MM.1S (cell line): ENCODE results near the gene TMEM82.

Experiments
- DNase-seq: peaks from one replicate; pipeline ENCODE4 v3.0.0-alpha.2; 2015
- H2AFZ ChIP-seq: fragments of 300-600 bp; sonication (generic); 2 replicates; pipeline ENCODE4 v1.6.0; 2016; ENCODE audit warnings: antibody characterized with exemption, low read length
- H3F3A ChIP-seq: fragments of 300-600 bp; sonication (generic); 2 replicates; pipeline ENCODE4 v1.6.1; 2016; ENCODE audit warnings: mild to moderate bottlenecking, antibody characterized with exemption, low read length, moderate library complexity, mixed read lengths; ENCODE audit not compliant: insufficient read depth
- H3K27ac ChIP-seq: fragments of 300-600 bp; sonication (generic); 2 replicates; pipeline ENCODE4 v1.5.1; 2016; ENCODE audit warnings: mild to moderate bottlenecking, low read length
- H3K27me3 ChIP-seq: fragments of 300-600 bp; sonication (generic); replicated peaks from 2 replicates; pipeline ENCODE4 v1.6.0; 2016; ENCODE audit warnings: low read length; ENCODE audit not compliant: insufficient read depth
- H3K36me3 ChIP-seq: fragments of 300-600 bp; sonication (generic); replicated peaks from 2 replicates; pipeline ENCODE4 v1.6.1; 2016; ENCODE audit warnings: mild to moderate bottlenecking, low read length, mixed read lengths; ENCODE audit not compliant: insufficient read depth
- H3K4me1 ChIP-seq: fragments of 300-600 bp; sonication (generic); 2 replicates; pipeline ENCODE4 v1.6.1; 2016; ENCODE audit warnings: low read length, mixed read lengths
- H3K4me2 ChIP-seq: fragments of 300-600 bp; sonication (generic); 2 replicates; pipeline ENCODE4 v1.6.0; 2016; ENCODE audit warnings: low read depth, low read length
- H3K4me3 ChIP-seq: fragments of 300-600 bp; sonication (generic); 2 replicates; pipeline ENCODE4 v1.5.1; 2016; ENCODE audit warnings: low read length, mixed read lengths
- H3K79me2 ChIP-seq: fragments of 300-600 bp; sonication (generic); 2 replicates; pipeline ENCODE4 v1.6.1; 2016; ENCODE audit warnings: mixed run types, low read length, mixed read lengths
- H3K9ac ChIP-seq: fragments of 300-600 bp; sonication (generic); 2 replicates; pipeline ENCODE4 v1.6.1; 2016; ENCODE audit warnings: low read length, mixed read lengths
- H3K9me2 ChIP-seq: fragments of 300-600 bp; sonication (generic); replicated peaks from 2 replicates; pipeline ENCODE4 v1.6.1; 2016; ENCODE audit warnings: mild to moderate bottlenecking, low read length, mixed read lengths; ENCODE audit not compliant: insufficient read depth
- H3K9me3 ChIP-seq: fragments of 300-600 bp; sonication (generic); replicated peaks from 2 replicates; pipeline ENCODE4 v1.6.1; 2016; ENCODE audit warnings: mild to moderate bottlenecking, low read length, mixed read lengths; ENCODE audit not compliant: insufficient read depth
- H4K20me1 ChIP-seq: fragments of 300-600 bp; sonication (generic); 2 replicates; pipeline ENCODE4 v1.6.1; 2016; ENCODE audit warnings: mild to moderate bottlenecking, low read length, moderate library complexity, mixed read lengths; ENCODE audit not compliant: insufficient read depth
- EZH2 ChIP-seq: fragments of 300-600 bp; sonication (generic); optimal IDR thresholded peaks from 2 replicates; pipeline ENCODE3; 2017; ENCODE audit warnings: low read depth, mild to moderate bottlenecking, antibody characterized with exemption, low read length, mixed read lengths
- EZH2phosphoT487 ChIP-seq: fragments of 300-600 bp; sonication (generic); IDR thresholded peaks from 2 replicates; pipeline ENCODE4 v1.6.1; 2018; ENCODE audit warnings: antibody characterized with exemption, low read length
- TF ChIP-seq, protein P1 (sequence below): fragments of 300-600 bp; sonication (generic); IDR thresholded peaks from 2 replicates; pipeline ENCODE4 v1.5.1; 2016; ENCODE audit warnings: antibody characterized with exemption, low read length, mixed read lengths

The TMEM82 gene

DNA sequence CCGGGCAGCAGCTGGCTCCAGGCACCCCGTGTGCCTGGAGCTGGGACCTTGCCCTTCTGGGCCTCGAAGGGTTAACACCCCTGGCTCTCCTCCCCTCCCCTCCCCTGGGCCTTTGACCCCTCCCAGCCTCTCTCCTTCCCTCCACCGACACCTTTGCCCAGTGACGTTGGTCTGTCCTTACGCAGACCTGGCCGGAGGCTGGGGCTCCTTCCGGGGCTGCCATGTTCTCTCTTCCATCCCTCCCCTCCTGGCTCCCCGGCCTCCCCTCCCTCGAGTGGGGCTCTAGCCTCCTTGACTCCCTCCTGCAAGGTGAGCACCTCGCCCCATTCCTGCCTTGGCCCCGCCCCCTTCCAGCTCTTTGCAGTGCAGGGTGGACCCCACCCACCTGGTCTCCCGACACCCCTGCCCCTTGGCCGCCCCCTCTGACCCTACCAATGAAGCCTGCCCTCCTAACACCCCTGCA is at the start of gene TMEM82:
Gene TMEM82, plus strand, starts transcription at position 161 of the 463 bp plus-strand sequence. Its CDS starts 61 bp downstream, at position 222.
- Histone ChIP-seq H3K4me2 (peak within 1 kb of the TSS; percentile 19; the same call in 1 of the 2 replicates), H3K4me3 (no peak within 1 kb of the TSS), H3K9me3 (no peaks in the 10 kb centered on the region), H3K9me2 (no peaks in the 10 kb centered on the region), H3K79me2 (no peaks in the 10 kb centered on the region), H2AFZ (0 out of 2 replicates have a peak within 1 kb of the TSS, but pooled peaks have one; percentile 28), H3F3A (no peaks in the 10 kb centered on the region), H3K27me3 (no peaks in the 10 kb centered on the region), H4K20me1 (no peaks in the 10 kb centered on the region), H3K4me1 (peaks cover 6% of the 10 kb centered on the region), H3K9ac (no peak within 1 kb of the TSS), H3K27ac (no peak within 1 kb of the TSS), H3K36me3 (no peaks in the 10 kb centered on the region)
- no peak for DNase-seq
- TF ChIP-seq, protein P1, sequence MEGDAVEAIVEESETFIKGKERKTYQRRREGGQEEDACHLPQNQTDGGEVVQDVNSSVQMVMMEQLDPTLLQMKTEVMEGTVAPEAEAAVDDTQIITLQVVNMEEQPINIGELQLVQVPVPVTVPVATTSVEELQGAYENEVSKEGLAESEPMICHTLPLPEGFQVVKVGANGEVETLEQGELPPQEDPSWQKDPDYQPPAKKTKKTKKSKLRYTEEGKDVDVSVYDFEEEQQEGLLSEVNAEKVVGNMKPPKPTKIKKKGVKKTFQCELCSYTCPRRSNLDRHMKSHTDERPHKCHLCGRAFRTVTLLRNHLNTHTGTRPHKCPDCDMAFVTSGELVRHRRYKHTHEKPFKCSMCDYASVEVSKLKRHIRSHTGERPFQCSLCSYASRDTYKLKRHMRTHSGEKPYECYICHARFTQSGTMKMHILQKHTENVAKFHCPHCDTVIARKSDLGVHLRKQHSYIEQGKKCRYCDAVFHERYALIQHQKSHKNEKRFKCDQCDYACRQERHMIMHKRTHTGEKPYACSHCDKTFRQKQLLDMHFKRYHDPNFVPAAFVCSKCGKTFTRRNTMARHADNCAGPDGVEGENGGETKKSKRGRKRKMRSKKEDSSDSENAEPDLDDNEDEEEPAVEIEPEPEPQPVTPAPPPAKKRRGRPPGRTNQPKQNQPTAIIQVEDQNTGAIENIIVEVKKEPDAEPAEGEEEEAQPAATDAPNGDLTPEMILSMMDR: no peak

DNA sequence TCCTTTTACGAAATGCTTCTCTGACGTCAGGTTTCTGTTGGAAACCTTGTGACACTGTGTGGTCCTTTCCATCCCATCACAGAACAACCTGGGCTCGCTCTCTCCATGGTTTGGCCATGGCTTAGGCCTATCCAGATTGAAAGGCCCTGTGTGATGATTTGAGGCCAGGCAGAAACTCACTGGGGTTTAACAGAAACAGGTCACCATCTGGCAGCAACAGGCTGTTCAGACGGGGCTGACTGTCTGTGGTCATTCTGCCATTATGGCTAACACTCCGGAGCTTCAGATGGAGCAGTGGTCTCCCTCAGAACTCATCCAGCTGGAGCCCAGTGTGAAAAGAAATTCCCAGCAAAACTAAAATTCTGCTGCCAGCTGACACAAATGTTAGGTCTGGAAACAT is 48.9 kb upstream of the TMEM82 start:
- Histone ChIP-seq H4K20me1 (no peaks in the 10 kb centered on the region), H3K4me1 (peaks cover 15% of the 10 kb centered on the region), H3F3A (peaks cover 23% of the 10 kb centered on the region), H3K4me3 (no peak overlapping the region), H3K27ac (no peak overlapping the region), H3K27me3 (no peaks in the 10 kb centered on the region), H3K4me2 (no peak overlapping the region), H3K79me2 (peaks cover 83% of the 10 kb centered on the region), H3K9me2 (no peaks in the 10 kb centered on the region), H3K9me3 (no peaks in the 10 kb centered on the region), H3K9ac (no peak overlapping the region), H2AFZ (no peak overlapping the region), H3K36me3 (no peaks in the 10 kb centered on the region)
- DNase-seq: no peak
- TF ChIP-seq EZH2: no peak
- no peak for TF ChIP-seq EZH2phosphoT487
- TF ChIP-seq, protein P1: no peak

DNA sequence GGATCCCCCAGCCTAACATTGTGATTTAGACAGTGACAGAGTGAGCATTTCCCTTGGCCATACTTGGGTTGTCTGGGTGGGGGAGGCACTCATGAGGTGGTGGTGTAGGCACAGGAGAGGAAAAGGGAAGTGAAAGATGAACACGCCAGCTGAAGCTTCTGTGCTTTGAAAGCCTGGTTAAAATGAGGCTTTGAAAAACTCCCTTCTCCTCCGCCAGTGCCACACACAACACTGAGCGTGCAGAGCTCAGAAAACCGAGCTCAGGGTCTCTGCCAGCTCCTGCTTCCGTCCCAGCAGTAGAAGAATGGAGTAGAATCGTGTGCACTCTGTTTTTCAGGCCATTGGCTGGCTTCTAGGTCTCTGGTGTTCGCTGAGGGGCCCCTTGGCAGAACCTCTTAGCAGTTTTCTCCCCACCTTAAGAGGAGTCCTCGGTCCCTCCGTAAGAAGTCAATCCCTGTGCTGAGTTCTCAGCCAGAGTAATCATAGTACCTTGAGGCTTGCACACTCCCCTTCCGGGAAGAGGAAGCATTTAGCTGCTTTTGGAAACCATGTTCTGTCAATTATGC is 45.3 kb upstream of the TMEM82 start:
- TF ChIP-seq EZH2 (no peak), EZH2phosphoT487 (no peak)
- TF ChIP-seq, protein P1: no peak
- Histone ChIP-seq H4K20me1 (no peaks in the 10 kb centered on the region), H3K4me2 (peak overlapping the region; percentile 82), H3K36me3 (no peaks in the 10 kb centered on the region), H3F3A (peaks cover 23% of the 10 kb centered on the region), H3K4me1 (peaks cover 15% of the 10 kb centered on the region), H2AFZ (0 out of 2 replicates have a peak overlapping the region, but pooled peaks have one; percentile 10), H3K4me3 (peak overlapping the region; percentile 48), H3K9ac (peak overlapping the region; percentile 58), H3K27ac (peak overlapping the region; percentile 91), H3K79me2 (peaks cover 76% of the 10 kb centered on the region), H3K27me3 (no peaks in the 10 kb centered on the region), H3K9me3 (no peaks in the 10 kb centered on the region), H3K9me2 (no peaks in the 10 kb centered on the region)
- DNase-seq: peak; percentile 73
